ENCODE measurements around the gene PPP2R2D. TPM values are rescaled to one million over a fixed set of nuclear protein-coding genes. Genes with fewer than 3 reads are reported as not detected.
"Not testable (repeated sequence)": the region's sequence is repeated elsewhere in the genome, so short reads cannot be mapped to it uniquely, and the experiment has no call there.

The PPP2R2D gene
- total RNA-seq, 1 donor from 2014 or later: 43.1 TPM

DNA sequence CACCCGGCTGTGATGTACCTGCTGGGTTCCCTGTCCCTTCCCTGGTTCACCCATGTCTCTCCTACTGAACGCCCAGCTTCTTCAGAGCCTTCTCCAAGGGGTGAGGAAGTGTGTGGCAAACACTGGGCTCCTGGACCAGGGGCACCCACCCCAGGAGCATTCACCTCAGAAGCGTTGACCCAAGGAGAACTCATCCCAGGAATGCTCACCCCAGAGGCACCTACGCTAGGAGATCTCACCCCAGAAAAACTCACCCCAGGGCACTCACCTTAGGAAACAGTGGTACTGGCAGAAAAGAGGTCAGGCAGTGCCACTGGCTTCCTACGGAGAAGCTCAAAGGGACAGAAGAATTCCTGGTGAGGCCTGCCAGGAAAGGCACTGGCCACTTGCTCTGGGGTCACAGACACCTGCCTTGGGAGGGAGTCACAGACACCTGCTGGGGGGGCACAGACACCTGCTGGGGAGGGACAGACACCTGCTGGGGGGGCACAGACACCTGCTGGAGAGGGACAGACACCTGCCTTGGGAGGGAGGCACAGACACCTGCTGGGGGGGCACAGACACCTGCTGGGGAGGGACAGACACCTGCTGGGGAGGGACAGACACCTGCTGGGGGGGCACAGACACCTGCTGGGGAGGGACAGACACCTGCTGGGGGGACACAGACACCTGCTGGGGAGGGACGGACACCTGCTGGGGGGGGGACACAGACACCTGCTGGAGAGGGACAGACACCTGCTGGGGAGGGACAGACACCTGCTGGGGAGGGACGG is 17.0 kb upstream of the PPP2R2D start:
- ATAC-seq; intact Hi-C loops (cut with micrococcal nuclease); DNase-seq: not testable (repeated sequence)

GRCh38 chr10:131885391-131886165 is 15.2 kb upstream of the PPP2R2D start:
- DNase-seq (peak; percentile 87), ATAC-seq (peak; percentile 98)
- intact Hi-C loops (cut with micrococcal nuclease): loop anchor here (5.0 kb wide), 1 partner anchor 137 kb away; no protein-coding TSS in a partner anchor

DNA sequence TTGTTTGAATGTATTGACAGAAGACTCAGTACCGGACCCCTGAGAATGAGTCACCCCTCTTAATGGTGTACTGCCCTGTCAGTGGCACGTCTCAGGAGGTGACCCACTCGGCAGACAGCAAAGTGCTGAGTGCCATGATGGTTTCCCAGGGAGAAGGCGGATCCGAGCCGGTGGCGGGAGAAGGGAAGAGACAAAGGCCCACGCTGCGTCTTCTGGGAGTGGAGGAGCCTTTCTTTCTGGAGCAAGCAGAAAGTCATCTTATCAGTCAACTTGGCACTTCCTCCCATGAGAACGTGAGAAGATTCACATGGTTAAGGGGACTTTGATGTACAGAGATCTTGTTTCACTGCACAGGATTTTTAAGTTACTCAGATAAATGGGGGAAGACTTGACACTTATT is 14.6 kb upstream of the PPP2R2D start:
- intact Hi-C loops (cut with micrococcal nuclease): loop anchor here (5.0 kb wide), 1 partner anchor 136 kb away; no protein-coding TSS in a partner anchor
- no peak for ATAC-seq

GRCh38 chr10:131888186-131888604 is 12.6 kb upstream of the PPP2R2D start:
- ATAC-seq (no peak), DNase-seq (no peak)
- intact Hi-C loops (cut with micrococcal nuclease): loop anchor here (5.0 kb wide), 1 partner anchor 134 kb away; no protein-coding TSS in a partner anchor

More for the DNA sequence above, 14.6 kb upstream of the PPP2R2D start:
- DNase-seq: no peak

DNA sequence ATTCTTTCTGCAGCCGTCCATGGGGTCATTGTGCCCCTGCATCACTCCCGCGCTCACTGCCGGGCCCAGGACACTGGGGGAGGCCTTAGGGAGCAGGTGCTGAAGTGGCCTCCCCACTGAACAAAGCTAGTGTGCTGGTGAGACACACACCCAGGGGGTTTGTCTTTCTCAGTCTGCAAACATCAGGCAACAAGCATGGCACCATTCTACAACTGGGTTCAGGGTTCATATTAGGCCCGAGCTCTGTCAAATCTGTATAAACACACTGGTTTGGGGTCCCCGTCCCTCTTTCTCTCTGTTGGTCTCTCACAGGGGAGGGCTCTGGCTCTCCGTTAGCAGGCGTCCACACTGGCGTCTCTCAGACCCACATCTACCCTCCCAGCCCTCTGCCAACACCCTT is 11.1 kb upstream of the PPP2R2D start:
- intact Hi-C loops (cut with micrococcal nuclease): loop anchor here (5.0 kb wide), 1 partner anchor 133 kb away; no protein-coding TSS in a partner anchor
- no peak for DNase-seq

DNA sequence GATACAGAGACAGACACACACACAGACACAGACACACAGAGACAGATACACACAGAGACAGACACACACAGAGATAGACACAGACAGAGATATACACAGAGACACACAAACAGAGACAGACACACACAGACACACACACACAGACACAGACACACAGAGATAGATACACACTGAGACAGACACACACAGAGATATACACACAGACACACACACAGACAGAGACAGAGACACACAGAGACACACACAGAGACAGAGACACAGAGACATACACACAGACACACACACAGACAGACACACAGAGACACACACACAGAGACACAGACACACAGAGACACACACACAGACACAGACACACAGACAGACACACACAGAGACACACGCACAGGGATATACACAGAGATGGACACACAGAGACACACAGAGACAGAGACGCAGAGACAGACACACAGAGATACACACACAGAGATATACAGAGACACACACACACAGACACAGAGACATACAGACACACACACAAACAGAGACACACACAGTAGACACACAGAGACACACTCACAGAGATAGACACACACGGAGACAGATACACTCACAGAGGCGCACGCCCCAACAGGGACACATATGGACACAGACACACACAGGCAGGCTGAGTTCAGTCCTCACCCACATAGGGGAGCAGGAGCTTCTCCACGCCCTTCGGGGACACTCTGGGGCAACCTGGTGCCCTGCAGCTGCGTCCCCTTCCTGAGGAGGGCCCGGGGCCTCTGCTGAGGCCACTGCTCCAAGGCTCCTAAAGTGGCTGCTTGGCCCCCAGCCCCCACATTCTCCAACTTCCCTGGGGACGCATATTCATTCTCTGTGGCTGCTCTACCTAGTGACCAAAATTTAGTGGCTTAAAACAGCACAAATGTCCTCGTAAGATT is 10.3 kb upstream of the PPP2R2D start:
- ATAC-seq (no peak), DNase-seq (no peak)
- intact Hi-C loops (cut with micrococcal nuclease): no loop called here

More for the DNA sequence above, 11.1 kb upstream of the PPP2R2D start:
- ATAC-seq: no peak

DNA sequence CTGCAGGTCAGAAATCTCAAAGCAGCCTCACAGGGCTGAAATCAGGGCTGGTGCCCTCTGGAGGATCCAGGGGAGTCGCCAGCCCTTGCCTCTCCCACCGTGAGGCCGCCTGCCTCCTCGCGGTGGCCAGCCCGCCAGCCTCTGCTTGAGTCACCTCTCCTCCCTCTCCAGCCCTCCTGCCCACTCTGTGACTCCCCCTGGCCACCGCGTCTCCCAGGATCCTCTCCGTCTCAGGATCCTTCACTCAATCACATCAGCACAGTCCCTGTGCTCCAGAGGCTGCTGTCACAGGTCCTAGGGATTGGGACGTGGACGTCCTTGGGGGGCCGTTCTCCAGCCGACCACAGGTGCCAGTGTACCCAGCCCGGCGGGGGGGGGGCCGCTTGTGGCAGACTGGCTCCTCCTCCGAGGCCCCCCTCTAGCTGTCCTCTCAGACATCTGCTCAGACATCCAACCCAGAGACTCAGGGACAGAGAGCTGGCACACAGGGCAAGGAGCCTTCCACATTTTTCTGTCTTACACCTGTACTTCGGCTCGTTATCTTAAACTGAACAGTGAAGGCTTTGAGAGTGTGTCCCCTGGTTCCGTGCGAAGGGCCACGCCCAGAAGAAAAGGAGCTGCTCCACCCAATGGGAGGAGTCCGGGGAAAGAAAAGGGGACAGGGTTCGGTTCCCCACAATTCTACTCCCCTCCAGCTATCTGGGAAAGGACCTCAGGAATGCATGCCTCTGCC is 9.4 kb upstream of the PPP2R2D start:
- ATAC-seq (no peak), DNase-seq (no peak)
- intact Hi-C loops (cut with micrococcal nuclease): no loop called here

DNA sequence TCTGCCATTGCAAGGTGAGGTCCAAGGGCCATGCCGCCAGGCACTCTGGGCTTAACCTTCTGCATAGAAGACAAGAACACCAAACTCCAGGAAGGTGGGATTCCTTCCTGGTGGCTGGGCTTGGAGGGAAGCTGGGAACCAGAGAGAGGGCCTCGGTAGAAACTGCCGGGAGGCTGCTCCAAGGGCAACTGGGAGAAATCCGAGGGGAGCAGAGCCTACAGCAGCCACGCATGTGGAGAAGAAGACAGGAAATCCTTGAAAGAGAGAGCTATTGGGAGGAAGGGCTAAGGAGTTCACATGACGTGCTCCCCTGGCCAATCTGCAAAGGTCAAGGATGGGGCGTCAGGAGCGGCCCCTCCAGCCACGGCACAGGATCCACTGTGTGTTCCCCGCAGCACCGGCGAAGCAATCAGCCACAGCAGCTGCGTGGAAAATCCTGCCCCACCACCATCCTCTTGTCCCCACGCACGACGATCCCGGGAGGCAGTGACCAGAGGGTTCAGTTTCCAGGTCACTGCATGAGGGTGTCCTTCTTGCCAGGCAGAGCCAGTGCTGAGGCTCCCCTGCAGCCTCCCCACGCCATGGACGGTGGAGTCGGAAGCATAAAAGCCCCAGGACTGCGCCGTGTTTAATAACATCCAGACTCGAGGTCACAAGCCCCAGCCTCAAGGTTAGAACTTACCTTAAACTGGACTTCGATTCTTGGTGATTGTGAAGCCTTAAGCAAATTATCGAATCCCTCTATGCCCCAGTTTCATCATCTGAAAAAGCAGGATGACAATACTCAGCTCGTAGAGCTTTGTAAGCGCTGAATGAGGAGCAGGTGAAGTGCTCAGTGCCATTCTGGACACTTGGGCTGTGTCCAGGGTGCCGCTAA is 8.6 kb upstream of the PPP2R2D start:
- ATAC-seq (no peak), DNase-seq (no peak)
- intact Hi-C loops (cut with micrococcal nuclease): no loop called here

- no peak for DNase-seq
- intact Hi-C loops (cut with micrococcal nuclease): no loop called here
- no peak for ATAC-seq
Observed at GRCh38 chr10:131892806-131893675, 7.8 kb upstream of the PPP2R2D start.

DNA sequence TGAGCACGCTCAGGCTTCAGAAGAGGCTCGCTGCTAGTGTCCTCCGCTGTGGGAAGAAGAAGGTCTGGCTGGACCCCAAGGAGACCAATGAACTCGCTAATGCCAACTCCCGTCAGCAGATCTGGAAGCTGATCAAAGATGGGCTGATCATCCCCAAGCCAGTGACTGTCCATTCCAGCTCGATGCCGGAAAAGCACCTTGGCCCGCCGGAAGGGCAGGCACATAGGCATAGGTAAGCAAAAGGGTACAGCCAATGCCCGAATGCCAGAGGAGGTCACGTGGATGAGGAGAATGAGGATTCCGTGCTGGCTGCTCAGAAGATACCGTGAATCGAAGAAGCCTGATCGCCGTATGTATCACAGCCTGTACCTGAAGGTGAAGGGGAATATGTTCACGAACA is 5.7 kb upstream of the PPP2R2D start:
- DNase-seq (no peak), ATAC-seq (no peak)
- intact Hi-C loops (cut with micrococcal nuclease): no loop called here

- no peak for DNase-seq
- no peak for ATAC-seq
- intact Hi-C loops (cut with micrococcal nuclease): no loop called here
Observed at GRCh38 chr10:131896403-131896802, 4.4 kb upstream of the PPP2R2D start.

GRCh38 chr10:131897297-131897899 is 3.4 kb upstream of the PPP2R2D start:
- intact Hi-C loops (cut with micrococcal nuclease): no loop called here

GRCh38 chr10:131898061-131898460 is 2.7 kb upstream of the PPP2R2D start:
- DNase-seq: no peak
- intact Hi-C loops (cut with micrococcal nuclease): no loop called here

More at GRCh38 chr10:131897297-131897899, 3.4 kb upstream of the PPP2R2D start:
- DNase-seq (no peak), ATAC-seq (no peak)

GRCh38 chr10:131898713-131899112 is 2.1 kb upstream of the PPP2R2D start:
- DNase-seq: no peak
- no peak for ATAC-seq
- intact Hi-C loops (cut with micrococcal nuclease): no loop called here

More at GRCh38 chr10:131898061-131898460, 2.7 kb upstream of the PPP2R2D start:
- ATAC-seq: no peak

DNA sequence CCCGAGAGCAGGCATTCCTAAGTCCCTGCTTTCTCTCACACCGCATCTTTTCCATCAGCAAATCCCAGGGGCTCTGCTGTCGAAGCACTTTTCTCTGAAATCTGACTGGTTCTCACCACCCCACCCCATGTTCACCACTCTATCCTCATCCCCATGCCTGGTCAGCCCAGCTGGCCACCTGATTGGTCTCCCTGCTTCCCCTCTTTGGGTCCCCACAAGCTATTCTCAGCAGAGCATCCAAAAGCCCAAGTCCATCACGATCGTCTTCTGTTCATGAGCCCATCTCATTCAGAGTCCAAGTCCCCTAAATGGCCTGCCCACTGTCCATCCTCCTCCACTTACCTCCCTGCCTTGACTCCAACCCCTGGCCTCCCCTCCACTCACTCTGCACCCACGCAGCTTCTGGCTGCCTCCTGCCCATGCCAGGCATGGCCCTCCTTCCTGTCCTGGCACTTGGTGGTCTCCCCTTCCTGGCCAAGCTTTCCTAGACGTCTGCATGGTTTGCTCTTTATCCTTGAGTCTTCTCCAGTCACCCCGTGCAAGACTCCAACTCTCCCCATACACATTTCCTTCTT is 1.6 kb upstream of the PPP2R2D start:
- ATAC-seq (no peak), DNase-seq (no peak)
- intact Hi-C loops (cut with micrococcal nuclease): no loop called here
